ENCODE results near the gene LMBR1L. TPM values are rescaled to one million over a fixed set of nuclear protein-coding genes. Genes with fewer than 3 reads are reported as not detected.

The LMBR1L gene
- total and polyA plus RNA-seq, 2 of the 8 experiments (the other 6 are each of a cell fraction or from before 2014, with no cell fraction given): 36.6 to 49.6 TPM

- H3K18ac ChIP-seq (ENCODE audit: extremely low read depth, low read length): no peak overlapping the region
- no peak overlapping the region for H3K14ac ChIP-seq (ENCODE audit: insufficient read length)
- no peak overlapping the region for H3K56ac ChIP-seq (replicated peaks; ENCODE audit: insufficient read length, low read depth, low read length)
- H3K4me2 ChIP-seq (ENCODE audit: insufficient read depth in 1 of 2, low read depth in 2 of 2, low read length in 2 of 2): no peak overlapping the region
- no peak overlapping the region for H3K4me3 ChIP-seq (ENCODE audit: extremely low read depth in 1 of 4, insufficient read depth in 2 of 4, low read depth in 3 of 4, low read length in 4 of 4)
- H4K20me1 ChIP-seq (replicated peaks in 1 of 2; ENCODE audit: control insufficient read depth in 1 of 2, insufficient read depth in 2 of 2, low read length in 2 of 2): no peaks in the 10 kb centered on the region
- CTCF ChIA-PET (ENCODE audit: partially characterized antibody): interaction anchor here (1.2 to 1.5 kb wide), 2 partner anchors 50 to 87 kb away, joined by 3 to 5 read pairs; no protein-coding TSS in a partner anchor
- no peak overlapping the region for H2BK15ac ChIP-seq (ENCODE audit: low read length)
- no peak overlapping the region for H4K8ac ChIP-seq (ENCODE audit: extremely low read depth, insufficient read depth, low read length)
- H2BK5ac ChIP-seq (ENCODE audit: low read depth, low read length): no peak overlapping the region
- 88% methylated on average over 2 of the region's 2 CpGs; no CpG with 5 or more reads in 1 of the 2 experiments for WGBS, 2 experiments (ENCODE audit: extremely low coverage in 1 of 2, insufficient coverage in 1 of 2, insufficient read length in 1 of 2, insufficient replicate concordance in 2 of 2, low coverage in 1 of 2, low lambda C conversion rate in 2 of 2, missing lambda C conversion rate in 1 of 2)
- H3K23ac ChIP-seq (ENCODE audit: insufficient read length): no peak overlapping the region
- H2BK20ac ChIP-seq (ENCODE audit: low read length): no peak overlapping the region
- no peaks in the 10 kb centered on the region for H3K9me3 ChIP-seq (ENCODE audit: insufficient read depth in 2 of 2, low read depth in 1 of 2, low read length in 1 of 2)
- no peaks in the 10 kb centered on the region for H3K79me2 ChIP-seq (ENCODE audit: control insufficient read depth in 1 of 2, insufficient read depth in 2 of 2, low read length in 2 of 2)
- H3K27ac ChIP-seq (ENCODE audit: low read depth, low read length): no peak overlapping the region
- H3K4me1 ChIP-seq (replicated peaks in 1 of 4; ENCODE audit: control insufficient read depth in 3 of 4, insufficient read depth in 4 of 4, low read length in 3 of 4): no peaks in the 10 kb centered on the region
- H2BK120ac ChIP-seq (replicated peaks; ENCODE audit: low read depth, low read length): no peak overlapping the region
- no peak overlapping the region for H2AK5ac ChIP-seq (ENCODE audit: low read depth, low read length)
- H2AFZ ChIP-seq (ENCODE audit: low read length): no peak overlapping the region
- H3K36me3 ChIP-seq (ENCODE audit: control insufficient read depth in 2 of 4, insufficient read depth in 4 of 4, low read length in 3 of 4): no peaks in the 10 kb centered on the region
- H2BK12ac ChIP-seq (ENCODE audit: low read depth, low read length): no peak overlapping the region
- DNase-seq (ENCODE audit: low read depth in 1 of 2, low spot score in 2 of 2): no peak
- TF ChIP-seq SIN3A (conservative IDR thresholded peaks at IDR 0.05 in 1 of 2, IDR thresholded peaks at IDR 0.05 in 1 of 2; ENCODE audit: low read depth in 1 of 2, low read length in 2 of 2) (no peak), SUZ12 (IDR thresholded peaks at IDR 0.05; ENCODE audit: low read length) (no peak), TEAD4 (IDR thresholded peaks at IDR 0.05; ENCODE audit: low read depth, low read length) (no peak), RFX5 (IDR thresholded peaks at IDR 0.05; ENCODE audit: borderline replicate concordance, low read depth, low read length) (no peak), NRF1 (IDR thresholded peaks at IDR 0.05; ENCODE audit: low read depth, low read length) (no peak), NANOG (IDR thresholded peaks at IDR 0.05; ENCODE audit: insufficient read depth, low read depth, low read length, poor library complexity, severe bottlenecking) (no peak), ATF2 (IDR thresholded peaks at IDR 0.05; ENCODE audit: low read length) (no peak), ZNF274 (IDR thresholded peaks at IDR 0.05; ENCODE audit: borderline replicate concordance, extremely low read depth, low read length) (no peak), EP300 (IDR thresholded peaks at IDR 0.05; ENCODE audit: borderline replicate concordance in 1 of 2, low read depth in 2 of 2, low read length in 2 of 2) (no peak), TAF1 (IDR thresholded peaks at IDR 0.05; ENCODE audit: low read depth, low read length) (no peak), CEBPB (IDR thresholded peaks at IDR 0.05; ENCODE audit: low read depth, low read length) (no peak)
- H3K9ac ChIP-seq (replicated peaks in 1 of 4; ENCODE audit: extremely low read depth in 1 of 4, low read depth in 3 of 4, low read length in 3 of 4): no peak overlapping the region
- no peaks in the 10 kb centered on the region for H3K79me1 ChIP-seq (ENCODE audit: low read depth, low read length)
- no peaks in the 10 kb centered on the region for H3K27me3 ChIP-seq (replicated peaks in 1 of 4; ENCODE audit: control insufficient read depth in 3 of 4, extremely low read depth in 1 of 4, insufficient read depth in 3 of 4, low read length in 3 of 4)
- no peak overlapping the region for H4K5ac ChIP-seq (ENCODE audit: insufficient read length, low read depth, low read length)
- no peak for FAIRE-seq
- no peak overlapping the region for H4K91ac ChIP-seq (replicated peaks; ENCODE audit: insufficient read length, low read length)
- no peak overlapping the region for H3K4ac ChIP-seq (replicated peaks; ENCODE audit: insufficient read length, low read depth, low read length)
- POLR2A ChIA-PET (ENCODE audit: partially characterized antibody): no interaction called here
- no peaks in the 10 kb centered on the region for H3K23me2 ChIP-seq (ENCODE audit: low read depth, low read length)
Measured at GRCh38 chr12:49138587-49138986, 27.9 kb upstream of the LMBR1L start.

Data from H1 (cell line).